Nephron progenitor cell (in vitro differentiated cells): Measurements from ENCODE around the gene DMD.
A peak's percentile ranks its signal among the peaks of the same experiment; 100 is the strongest.

Source experiments
- DNase-seq: peaks from one replicate; pipeline ENCODE4 v3.0.0; 2021
- H3K27ac Mint-ChIP-seq: 2 replicates; pipeline ENCODE4 v1.8.0; 2021; ENCODE audit warnings: mild to moderate bottlenecking, moderate library complexity, mixed read lengths
- H3K27me3 Mint-ChIP-seq: 2 replicates; pipeline ENCODE4 v1.8.0; 2021; ENCODE audit warnings: mild to moderate bottlenecking, low read depth, mixed read lengths; ENCODE audit not compliant: poor library complexity
- H3K36me3 Mint-ChIP-seq: 2 replicates; pipeline ENCODE4 v1.8.0; 2021; ENCODE audit warnings: low read depth, mixed read lengths
- H3K4me1 Mint-ChIP-seq: 2 replicates; pipeline ENCODE4 v1.8.0; 2021; ENCODE audit warnings: mixed read lengths
- H3K4me3 Mint-ChIP-seq: 2 replicates; pipeline ENCODE4 v1.8.0; 2021; ENCODE audit warnings: mild to moderate bottlenecking, moderate library complexity, mixed read lengths
- H3K9me3 Mint-ChIP-seq: 2 replicates; pipeline ENCODE4 v1.8.0; 2021; ENCODE audit warnings: mild to moderate bottlenecking, moderate library complexity, mixed read lengths
- TF ChIP-seq, protein P1 (sequence below): fragments of 200-600 bp; sonication (generic); IDR thresholded peaks from 2 replicates; pipeline ENCODE4 v1.5.0; 2021; ENCODE audit warnings: antibody characterized with exemption

The DMD gene

DNA sequence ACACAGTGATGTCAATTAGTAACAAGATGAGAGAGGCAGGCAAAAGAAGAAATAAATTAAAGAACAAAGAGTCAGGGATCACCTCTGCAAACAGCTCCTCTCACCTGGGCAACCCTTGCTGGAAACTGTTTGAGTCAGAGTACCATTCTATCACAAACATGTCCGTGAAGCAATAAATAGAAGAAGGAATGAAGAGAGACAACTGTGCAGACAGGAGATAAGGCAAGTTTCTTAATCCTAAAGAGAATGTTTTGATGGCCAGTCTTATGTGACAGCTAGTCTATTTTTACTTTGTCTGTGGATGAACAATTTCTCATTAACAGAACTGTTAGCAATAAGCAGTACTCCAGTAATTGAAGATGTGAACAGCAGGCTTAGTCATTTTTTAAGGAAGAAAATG, 422.4 kb downstream of the DMD start:
- Mint-ChIP-seq H3K27ac (no peak overlapping the region), H3K36me3 (no peaks in the 10 kb centered on the region), H3K4me3 (no peak overlapping the region), H3K27me3 (no peaks in the 10 kb centered on the region), H3K9me3 (no peaks in the 10 kb centered on the region), H3K4me1 (no peaks in the 10 kb centered on the region)
- TF ChIP-seq, protein P1, sequence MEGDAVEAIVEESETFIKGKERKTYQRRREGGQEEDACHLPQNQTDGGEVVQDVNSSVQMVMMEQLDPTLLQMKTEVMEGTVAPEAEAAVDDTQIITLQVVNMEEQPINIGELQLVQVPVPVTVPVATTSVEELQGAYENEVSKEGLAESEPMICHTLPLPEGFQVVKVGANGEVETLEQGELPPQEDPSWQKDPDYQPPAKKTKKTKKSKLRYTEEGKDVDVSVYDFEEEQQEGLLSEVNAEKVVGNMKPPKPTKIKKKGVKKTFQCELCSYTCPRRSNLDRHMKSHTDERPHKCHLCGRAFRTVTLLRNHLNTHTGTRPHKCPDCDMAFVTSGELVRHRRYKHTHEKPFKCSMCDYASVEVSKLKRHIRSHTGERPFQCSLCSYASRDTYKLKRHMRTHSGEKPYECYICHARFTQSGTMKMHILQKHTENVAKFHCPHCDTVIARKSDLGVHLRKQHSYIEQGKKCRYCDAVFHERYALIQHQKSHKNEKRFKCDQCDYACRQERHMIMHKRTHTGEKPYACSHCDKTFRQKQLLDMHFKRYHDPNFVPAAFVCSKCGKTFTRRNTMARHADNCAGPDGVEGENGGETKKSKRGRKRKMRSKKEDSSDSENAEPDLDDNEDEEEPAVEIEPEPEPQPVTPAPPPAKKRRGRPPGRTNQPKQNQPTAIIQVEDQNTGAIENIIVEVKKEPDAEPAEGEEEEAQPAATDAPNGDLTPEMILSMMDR = no peak
- DNase-seq = no peak

DNA sequence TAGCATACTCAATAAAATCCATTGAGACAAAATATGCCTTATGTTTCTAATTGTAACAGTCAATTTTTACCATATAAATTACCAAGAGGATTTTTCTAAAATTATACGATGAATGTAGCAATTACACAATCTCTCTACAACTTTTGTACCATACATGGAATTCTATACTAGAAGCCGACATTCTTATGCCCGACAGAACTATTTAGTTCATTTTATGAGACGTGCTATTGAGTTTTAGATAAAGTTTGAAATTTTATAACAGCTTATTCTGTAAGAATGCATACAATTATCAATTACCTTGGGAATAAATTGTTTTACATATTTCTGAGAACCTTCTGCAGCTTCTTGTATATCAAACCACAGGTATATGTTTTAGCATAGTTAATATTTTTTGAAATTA, 431.2 kb downstream of the DMD start:
- H3K4me3 Mint-ChIP-seq = no peak overlapping the region
- no peak for DNase-seq

DNA sequence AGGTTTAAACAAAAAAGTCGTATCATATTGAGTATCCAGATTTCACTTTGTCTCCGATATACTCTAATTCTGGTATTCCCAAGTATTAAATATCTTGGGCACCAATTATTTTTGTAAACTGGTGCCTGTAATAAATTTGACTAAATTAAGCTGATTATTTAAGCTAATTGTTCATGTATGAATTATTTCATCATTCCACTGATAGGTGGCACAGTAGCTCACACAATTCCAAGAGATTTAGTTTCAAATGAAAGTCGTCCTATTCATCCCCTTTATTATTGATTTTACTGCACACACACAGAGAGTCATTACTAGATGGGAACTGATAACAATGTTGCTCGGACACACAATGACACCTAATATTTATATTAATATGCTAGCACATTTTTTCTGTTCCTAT, 432.4 kb downstream of the DMD start:
- Mint-ChIP-seq H3K4me3 (no peak overlapping the region), H3K27ac (no peak overlapping the region), H3K27me3 (no peaks in the 10 kb centered on the region), H3K4me1 (no peaks in the 10 kb centered on the region), H3K36me3 (no peaks in the 10 kb centered on the region), H3K9me3 (peaks cover 4% of the 10 kb centered on the region)
- TF ChIP-seq, protein P1 = no peak
- DNase-seq = no peak

More for the DNA sequence above, 431.2 kb downstream of the DMD start:
- TF ChIP-seq, protein P1 = no peak
- Mint-ChIP-seq H3K9me3 (peaks cover 4% of the 10 kb centered on the region), H3K27ac (no peak overlapping the region), H3K27me3 (no peaks in the 10 kb centered on the region), H3K36me3 (no peaks in the 10 kb centered on the region), H3K4me1 (no peaks in the 10 kb centered on the region)

DNA sequence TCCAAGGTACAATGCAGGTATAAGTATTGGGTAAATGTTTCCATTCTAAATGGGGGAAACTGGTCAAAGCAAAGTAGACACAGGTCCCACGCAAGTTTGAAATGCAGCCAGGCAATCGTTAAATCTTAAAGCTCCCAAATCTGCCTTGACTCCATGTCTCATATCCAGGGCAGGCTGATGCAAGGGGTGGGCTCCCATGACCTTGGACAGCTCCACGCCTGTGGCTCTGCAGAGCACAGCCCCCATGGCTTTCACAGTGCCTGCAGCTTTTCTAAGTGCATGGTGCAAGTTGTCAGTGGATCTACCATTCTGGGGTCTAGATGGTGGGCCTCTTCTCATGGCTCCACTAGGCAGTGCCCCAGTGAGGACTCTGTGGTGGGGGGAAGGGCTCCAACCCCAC, 436.4 kb downstream of the DMD start:
- no peaks in the 10 kb centered on the region for H3K36me3 Mint-ChIP-seq
- TF ChIP-seq, protein P1 = no peak
- H3K4me3 Mint-ChIP-seq = no peak overlapping the region
- peak; percentile 8 for DNase-seq
- no peaks in the 10 kb centered on the region for H3K27me3 Mint-ChIP-seq
- no peak overlapping the region for H3K27ac Mint-ChIP-seq
- no peaks in the 10 kb centered on the region for H3K4me1 Mint-ChIP-seq
- peaks cover 4% of the 10 kb centered on the region for H3K9me3 Mint-ChIP-seq

DNA sequence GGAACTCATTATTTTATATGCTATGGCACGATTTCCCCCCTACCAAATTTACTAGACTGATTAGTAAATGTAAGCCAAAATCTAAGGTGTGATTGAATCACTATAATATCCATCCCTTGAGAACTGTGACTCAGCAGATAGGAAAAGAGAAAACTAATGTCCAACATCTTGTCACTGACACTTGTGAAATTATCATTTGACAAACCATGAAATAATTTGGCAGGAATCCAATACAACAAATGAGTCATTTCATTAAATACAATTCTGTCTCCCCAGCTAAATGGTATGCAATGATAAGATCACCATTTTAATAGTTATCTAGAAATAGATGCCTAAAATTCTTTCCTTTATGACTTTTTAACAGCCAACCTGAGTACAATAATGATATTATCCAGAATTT, 462.3 kb downstream of the DMD start:
- Mint-ChIP-seq H3K4me3 (no peak overlapping the region), H3K9me3 (no peaks in the 10 kb centered on the region), H3K27ac (no peak overlapping the region), H3K27me3 (peaks cover 3% of the 10 kb centered on the region), H3K36me3 (no peaks in the 10 kb centered on the region), H3K4me1 (no peaks in the 10 kb centered on the region)
- TF ChIP-seq, protein P1 = no peak
- DNase-seq = no peak

DNA sequence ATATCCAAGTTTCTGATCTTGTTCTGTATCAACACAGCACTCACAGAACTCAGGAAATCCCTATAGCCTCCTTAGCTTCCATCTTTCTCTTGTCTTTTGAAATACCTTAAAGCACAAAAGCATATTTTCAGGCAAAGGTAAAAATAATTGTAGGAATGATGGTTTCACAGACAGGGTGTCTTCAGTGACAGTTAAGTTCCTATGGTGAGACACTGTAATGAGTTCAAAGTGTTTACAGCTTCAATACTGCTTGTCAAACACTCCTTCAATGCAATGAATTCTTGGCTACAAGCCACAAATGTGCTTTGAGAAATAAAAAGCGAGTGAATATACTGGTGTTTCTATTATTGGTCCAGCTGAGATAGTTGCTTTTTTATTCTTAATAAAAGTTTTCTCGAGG, 466.0 kb downstream of the DMD start:
- H3K9me3 Mint-ChIP-seq = no peaks in the 10 kb centered on the region
- no peak overlapping the region for H3K27ac Mint-ChIP-seq
- TF ChIP-seq, protein P1 = no peak
- H3K4me3 Mint-ChIP-seq = no peak overlapping the region
- H3K4me1 Mint-ChIP-seq = no peaks in the 10 kb centered on the region
- DNase-seq = no peak
- H3K27me3 Mint-ChIP-seq = peaks cover 3% of the 10 kb centered on the region
- no peaks in the 10 kb centered on the region for H3K36me3 Mint-ChIP-seq
